HG03175 (cell line): ENCODE measurements around the gene CDH4.

Experiments
- ATAC-seq: cut with Tn5 transposase; IDR thresholded peaks from one replicate; pipeline ENCODE4 v1.9.1; 2021; ENCODE audit warnings: mild to moderate bottlenecking, moderate library complexity; ENCODE audit not compliant: unreplicated experiment

CDH4 gene

DNA sequence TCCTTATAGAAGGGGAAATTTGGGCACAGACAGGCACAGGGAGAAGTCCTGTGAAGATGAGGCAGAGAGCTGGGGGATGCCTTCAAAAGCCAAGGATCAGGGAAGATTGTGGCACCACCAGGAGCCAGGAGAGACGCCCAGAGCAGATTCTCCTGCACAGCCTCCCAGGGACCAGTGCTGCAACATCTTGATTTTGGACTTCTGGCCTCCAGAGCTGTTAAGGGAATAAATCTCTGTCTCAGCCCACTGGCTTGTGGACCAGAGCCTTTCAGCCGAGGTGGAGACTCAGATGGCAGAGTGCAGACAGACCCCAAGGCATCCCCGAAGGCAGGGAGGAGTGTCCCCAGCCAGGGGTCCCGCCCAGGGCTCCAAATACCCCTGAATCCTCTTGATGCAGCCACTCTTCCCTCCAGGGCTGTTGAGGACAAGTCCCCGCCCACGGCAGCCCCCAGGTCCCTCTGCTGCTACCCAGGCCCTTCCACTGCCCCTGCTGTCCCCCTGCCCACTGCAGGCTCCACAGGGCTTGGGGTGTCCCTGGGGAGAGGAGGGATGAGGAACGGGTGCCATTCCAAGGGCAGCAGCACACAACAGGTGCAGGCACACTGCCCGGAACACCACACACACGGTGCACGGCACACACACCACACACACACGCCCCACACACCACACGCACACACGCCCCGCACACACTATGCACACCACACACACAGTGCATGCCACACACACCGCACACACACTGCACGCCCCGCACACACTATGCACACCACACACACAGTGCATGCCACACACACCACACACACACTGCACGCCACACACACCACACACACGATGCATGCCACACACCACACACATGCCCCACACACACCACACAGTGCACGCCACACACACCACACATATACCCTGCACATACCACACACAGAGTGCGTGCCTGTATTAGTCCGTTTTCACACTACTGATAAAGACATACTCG, 502.2 kb downstream of the CDH4 start:
- ATAC-seq: no peak

GRCh38 chr20:61754976-61755778, 503.1 kb downstream of the CDH4 start:
- no peak for ATAC-seq

GRCh38 chr20:61755971-61756845, 504.1 kb downstream of the CDH4 start:
- no peak for ATAC-seq

GRCh38 chr20:61756966-61757677, 505.1 kb downstream of the CDH4 start:
- no peak for ATAC-seq

DNA sequence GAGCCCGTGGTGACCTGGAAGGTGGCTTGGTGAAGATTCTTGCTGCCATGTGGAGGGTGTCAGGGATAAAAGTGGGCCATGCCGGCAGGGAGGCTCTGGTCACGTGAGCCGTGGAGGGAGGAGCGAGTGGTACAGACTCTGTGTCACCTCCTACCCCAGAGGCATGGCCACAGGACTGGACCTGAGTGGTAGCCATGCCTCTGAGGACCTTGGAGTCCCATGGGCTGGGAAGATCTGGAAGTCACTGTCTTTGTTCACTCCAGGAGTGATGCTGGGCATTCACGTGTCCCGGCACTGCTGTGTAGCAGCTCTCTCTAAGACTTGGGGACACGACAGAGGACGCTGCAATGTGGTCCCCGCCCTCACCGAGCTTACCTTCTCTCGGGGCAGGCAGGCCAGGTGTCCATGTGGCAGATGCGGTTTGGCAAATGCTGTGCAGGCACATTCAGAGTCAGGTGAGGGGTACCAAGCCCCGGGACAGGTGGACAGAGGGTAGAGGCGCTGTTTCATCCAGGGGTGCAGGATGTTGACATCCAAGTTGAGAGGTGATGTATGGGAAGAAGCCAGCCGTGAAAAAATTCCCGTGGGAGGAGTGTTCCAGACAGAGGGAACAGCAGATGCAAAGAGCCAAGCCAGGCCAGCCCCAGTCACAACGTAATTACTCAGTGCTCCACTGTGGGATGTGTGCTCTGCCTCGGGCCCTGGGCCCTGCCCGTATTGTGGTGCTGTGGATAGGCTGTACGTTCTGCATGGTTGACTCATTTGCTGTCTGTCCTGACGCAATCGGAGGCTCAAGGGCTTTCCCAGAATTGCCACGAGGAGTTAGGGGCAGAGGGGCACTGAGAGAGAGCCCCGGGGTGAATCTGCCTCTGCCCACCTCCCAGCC, 505.9 kb downstream of the CDH4 start:
- no peak for ATAC-seq

- no peak for ATAC-seq
Measured at GRCh38 chr20:61758564-61759200, 506.6 kb downstream of the CDH4 start.

GRCh38 chr20:61759286-61760065, 507.4 kb downstream of the CDH4 start:
- ATAC-seq: no peak

GRCh38 chr20:61760321-61760720, 508.3 kb downstream of the CDH4 start:
- no peak for ATAC-seq

DNA sequence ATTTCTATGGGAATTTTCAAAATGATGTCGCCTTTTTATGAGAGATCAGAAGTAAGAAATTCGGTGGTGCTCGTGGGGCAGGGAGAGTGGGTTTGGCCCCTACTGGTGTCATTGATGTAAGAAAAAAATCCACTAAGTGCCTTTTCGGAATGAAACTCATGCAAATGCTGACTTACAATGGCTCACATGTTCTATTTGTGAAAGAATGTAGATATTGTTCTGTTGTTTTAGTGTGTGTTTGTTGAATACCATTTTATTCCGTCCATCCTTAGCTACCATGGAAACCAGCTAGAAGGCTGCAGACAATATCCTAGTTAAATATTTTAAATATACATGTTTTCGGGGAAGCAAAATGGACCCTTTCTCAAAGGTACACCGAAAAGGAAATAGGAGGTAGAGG, 508.7 kb downstream of the CDH4 start:
- no peak for ATAC-seq

- no peak for ATAC-seq
Measured at GRCh38 chr20:61761453-61762166, 509.5 kb downstream of the CDH4 start.

GRCh38 chr20:61762167-61762710, 510.2 kb downstream of the CDH4 start:
- no peak for ATAC-seq

- ATAC-seq: no peak
Measured at GRCh38 chr20:61762886-61763739, 511.1 kb downstream of the CDH4 start.

DNA sequence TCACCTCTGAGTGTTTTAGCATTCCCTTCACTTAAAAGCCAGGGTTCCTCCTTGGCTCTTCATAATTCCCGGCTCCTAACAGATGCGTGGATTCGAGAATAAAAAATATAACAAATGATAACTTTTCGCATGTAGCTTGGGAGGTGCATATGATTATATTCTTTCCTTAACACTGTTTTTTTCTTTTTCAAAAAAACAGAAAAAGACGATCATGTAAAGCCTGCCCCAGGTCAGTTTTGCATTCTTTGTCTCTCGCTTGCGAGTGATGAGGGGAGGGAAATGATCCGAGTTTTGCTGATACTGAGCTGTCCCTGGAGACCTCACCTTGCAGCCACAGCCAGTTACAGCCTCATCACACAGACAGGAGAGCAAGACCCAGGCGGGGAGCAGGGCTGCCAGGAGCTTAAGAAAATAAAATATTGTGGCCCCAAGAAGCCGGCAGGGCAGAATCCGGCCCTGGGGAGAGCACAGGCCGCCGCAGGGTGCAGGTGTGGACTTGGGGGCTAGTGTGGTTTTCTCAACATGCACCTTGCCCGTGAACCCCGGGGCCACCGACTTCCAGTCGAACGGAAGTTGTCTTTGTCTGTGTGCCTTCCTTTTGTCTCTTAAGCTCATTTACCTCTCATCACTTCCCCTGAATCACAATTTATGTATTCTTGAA, 511.8 kb downstream of the CDH4 start:
- no peak for ATAC-seq

- ATAC-seq: no peak
Measured at GRCh38 chr20:61764471-61765025, 512.5 kb downstream of the CDH4 start.
